Peyer's patch (tissue), 4 donors: ENCODE measurements around the gene MDM2.

Experiments
- POLR2A ChIP-seq, 2 donors: fragments of 450-650 bp; IDR thresholded peaks; one replicate each; pipeline ENCODE4 v1.5.1; 2017; ENCODE audit warnings: antibody characterized with exemption in 2 of 2, mild to moderate bottlenecking in 2 of 2, moderate library complexity in 2 of 2
- TF ChIP-seq, protein P1 (sequence below), 6 experiments: fragments of 450-650 bp in 4 of 6; fragments of 200-600 bp in 2 of 6; sonication (generic) in 1 of 6; IDR thresholded peaks; one replicate each; pipeline ENCODE4 v1.5.1; 2017 to 2019; ENCODE audit warnings: antibody characterized with exemption in 6 of 6, mild to moderate bottlenecking in 3 of 6, moderate library complexity in 1 of 6

DNA sequence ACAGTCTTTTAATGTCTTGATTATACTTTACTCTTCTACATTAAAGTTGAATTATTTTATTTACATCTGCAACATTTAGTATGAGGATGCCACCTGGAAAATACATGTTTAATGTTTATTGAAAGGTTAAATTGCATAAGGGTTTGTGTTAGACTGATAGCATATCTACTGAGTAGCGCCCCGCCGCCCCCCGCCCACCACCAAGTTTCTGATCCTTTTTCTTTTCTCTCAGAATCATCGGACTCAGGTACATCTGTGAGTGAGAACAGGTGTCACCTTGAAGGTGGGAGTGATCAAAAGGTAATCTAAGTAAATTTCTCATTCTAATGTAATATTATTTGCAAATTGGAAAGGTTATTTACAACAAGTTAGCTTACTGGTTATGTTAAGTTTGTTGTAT, 16.2 kb downstream of the MDM2 start:
- no peak for TF ChIP-seq POLR2A (IDR thresholded peaks at IDR 0.05)
- TF ChIP-seq, protein P1, sequence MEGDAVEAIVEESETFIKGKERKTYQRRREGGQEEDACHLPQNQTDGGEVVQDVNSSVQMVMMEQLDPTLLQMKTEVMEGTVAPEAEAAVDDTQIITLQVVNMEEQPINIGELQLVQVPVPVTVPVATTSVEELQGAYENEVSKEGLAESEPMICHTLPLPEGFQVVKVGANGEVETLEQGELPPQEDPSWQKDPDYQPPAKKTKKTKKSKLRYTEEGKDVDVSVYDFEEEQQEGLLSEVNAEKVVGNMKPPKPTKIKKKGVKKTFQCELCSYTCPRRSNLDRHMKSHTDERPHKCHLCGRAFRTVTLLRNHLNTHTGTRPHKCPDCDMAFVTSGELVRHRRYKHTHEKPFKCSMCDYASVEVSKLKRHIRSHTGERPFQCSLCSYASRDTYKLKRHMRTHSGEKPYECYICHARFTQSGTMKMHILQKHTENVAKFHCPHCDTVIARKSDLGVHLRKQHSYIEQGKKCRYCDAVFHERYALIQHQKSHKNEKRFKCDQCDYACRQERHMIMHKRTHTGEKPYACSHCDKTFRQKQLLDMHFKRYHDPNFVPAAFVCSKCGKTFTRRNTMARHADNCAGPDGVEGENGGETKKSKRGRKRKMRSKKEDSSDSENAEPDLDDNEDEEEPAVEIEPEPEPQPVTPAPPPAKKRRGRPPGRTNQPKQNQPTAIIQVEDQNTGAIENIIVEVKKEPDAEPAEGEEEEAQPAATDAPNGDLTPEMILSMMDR (IDR thresholded peaks at IDR 0.05): no peak
